ENCODE data around the gene TPST2.

Gene TPST2

DNA sequence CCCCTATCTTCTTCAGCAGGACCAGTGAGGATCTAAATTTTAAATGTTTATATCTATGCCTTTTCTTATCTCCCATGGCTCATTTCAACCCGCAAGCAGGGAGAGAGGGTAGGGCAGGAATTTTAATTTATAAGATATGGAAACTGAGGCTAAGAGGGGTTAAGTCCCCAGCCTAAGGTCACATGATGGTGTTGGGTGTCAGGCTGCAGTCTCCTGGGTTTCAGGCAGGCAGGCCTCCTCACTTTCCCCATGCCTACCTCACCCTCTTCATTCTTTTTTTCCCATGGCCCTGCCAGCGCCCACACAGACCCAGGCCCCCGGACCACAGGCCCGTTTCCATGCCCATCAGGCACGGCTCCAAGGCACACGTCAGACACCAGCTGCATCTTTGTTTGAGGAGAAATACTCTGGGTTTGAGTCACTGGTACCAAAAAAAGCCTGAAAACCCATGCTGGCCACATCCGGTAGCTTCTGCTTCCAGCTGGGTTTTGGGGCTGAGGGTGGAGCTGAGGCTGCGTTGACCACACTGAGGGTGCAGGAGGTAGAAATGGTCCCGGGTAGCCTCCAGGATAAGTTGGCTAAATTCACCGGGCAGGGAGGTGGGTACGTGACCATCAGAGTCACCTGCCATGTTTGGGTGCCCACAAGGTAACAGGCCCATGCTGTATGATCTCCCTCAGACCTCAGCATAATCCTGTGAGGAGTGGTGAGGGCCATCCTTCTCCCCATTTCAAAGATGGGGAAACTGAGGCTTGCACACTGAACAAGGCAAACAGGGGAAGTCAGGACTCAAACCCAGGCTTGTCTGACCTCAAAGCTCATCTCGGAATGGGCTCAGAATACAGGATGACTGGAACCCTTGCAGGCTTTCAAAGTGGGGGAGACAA lies 20.4 kb upstream of the TPST2 start:
- DNase-seq (ENCODE audit: low read depth): peak; percentile 67

DNA sequence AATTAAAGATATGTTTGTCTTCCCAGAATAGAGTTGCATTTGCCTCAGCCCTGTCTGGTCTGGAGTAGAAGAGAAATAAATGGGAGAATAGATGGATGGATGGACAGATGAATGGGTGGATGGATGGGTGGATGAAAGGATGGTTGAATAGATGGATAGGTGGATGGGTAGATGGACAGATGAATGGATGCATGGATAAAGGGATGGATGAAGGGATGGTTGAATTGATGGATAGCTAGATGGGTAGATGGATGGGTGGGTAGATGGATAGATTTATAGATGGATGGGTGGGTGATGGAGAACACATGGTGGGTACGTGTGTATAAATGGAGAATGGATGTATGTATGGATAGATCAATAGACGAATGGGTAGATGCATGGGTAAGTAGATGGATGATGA lies 19.4 kb upstream of the TPST2 start:
- DNase-seq (ENCODE audit: low read depth): no peak

DNA sequence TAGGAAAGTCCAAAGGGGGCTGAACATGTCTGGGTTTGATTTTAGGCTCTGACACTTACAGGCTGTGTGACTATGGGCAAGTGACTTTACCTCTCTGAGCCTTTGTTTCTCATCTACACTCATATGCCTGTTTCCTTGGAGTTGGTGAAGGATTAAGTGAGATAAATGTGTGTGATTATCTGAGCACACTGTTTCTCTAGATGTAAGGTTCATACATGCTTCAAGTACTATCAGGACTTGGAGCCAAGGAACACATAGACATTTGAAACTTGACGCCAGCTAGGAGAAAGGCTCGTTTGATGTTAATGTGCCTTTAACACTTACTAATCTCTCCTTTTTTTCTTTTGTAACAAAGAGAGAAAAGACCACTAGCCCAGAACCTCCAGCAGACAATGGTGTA lies 18.2 kb upstream of the TPST2 start:
- no peak for DNase-seq (ENCODE audit: low read depth)

DNA sequence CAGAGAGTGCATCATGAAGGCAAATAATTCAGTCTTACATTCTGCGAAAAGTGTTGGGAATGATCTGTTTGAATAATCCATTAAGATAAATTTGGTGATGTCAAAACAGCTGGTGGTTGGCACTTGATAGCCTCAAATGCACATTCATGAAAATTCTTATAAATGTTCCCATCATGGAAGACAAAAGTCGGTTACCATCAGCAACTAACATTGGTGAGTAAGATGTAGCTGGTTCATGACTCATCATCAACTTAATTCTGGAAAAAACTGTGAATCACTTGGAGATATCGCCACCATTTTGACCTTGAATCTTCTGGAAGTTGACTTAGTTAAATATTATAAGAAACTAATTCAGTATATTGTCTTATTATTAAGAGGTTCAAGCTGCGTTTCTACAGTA lies 16.7 kb upstream of the TPST2 start:
- peak; percentile 38 for DNase-seq (ENCODE audit: low read depth)

DNA sequence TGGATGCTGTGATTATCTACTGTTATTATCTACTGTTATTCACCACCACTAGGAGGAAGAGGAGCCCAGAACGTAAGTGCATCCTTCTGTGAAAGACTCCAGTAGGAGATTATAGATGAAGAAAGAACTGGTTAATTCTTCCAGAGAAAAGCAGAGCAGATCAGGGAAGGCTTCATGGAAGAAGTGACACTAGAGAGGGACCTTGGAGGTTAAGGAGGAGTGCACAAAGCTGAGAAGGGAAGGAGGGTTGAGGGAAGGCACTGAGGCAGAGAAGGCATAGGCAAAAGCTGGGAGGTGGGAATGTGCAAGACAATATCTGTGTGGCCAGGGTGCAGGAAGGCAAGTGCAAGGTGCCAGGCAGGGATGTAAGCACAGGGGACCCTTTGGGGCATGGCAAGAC lies 14.4 kb upstream of the TPST2 start:
- no peak for DNase-seq (ENCODE audit: low read depth)

DNA sequence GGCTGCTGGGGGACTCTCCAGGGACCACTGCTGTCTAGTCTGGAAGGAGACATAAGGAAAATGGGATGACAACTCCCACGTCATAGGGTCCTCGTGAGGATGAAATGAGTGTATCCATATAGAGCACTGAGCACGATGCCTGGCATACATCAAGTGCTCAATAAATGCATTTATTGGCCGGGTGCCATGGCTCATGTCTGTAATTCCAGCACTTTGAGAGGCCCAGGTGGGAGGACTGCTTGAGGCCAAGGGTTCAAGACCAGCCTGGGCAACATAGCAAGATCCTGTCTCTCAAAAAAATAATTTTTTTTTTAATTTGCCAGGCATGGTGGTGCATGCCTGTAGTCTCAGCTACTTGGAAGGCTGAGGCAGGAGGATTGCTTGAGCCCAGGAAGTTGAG lies 12.2 kb upstream of the TPST2 start:
- DNase-seq (ENCODE audit: low read depth): no peak

DNA sequence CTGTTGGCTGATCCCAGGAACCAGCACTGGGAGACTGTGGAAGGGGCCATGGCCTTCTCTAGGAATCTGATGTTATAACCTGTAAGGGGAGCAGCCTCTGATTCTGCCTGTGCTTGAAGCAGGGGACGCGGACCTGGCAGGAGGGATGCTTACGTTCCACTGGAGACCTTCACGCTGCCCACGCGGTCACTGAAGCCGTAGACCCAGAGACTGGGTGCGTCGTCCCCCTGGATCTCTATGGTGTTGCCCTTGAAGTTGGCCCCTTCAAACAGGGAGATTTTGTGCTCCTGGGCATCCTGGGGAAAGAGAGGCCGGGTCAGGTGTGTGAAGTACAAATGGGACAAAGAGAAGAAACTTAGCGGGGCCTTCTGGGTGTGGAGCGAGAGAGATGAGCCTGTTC lies 11.8 kb upstream of the TPST2 start:
- no peak for DNase-seq (ENCODE audit: low read depth)

DNA sequence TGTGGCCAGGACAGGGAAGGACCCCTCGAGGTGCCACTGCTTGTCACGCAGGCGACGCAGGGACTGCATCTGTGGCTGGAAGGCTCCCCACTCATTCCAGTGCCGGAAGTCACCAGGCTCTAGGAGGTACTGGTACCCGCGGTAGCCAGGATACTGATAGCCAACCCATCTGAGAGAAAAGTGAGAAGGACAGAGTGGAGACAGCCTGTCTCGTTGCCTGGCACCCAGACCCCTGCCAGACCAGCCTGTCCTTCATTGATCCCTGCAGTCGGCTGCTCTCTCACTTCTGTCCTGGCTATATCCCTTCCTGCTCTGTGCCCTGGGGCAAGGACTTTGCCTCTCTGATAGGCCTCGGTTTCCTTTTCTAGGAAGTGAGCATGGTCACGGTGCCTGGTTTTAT lies 9.6 kb upstream of the TPST2 start:
- DNase-seq (ENCODE audit: low read depth): no peak

DNA sequence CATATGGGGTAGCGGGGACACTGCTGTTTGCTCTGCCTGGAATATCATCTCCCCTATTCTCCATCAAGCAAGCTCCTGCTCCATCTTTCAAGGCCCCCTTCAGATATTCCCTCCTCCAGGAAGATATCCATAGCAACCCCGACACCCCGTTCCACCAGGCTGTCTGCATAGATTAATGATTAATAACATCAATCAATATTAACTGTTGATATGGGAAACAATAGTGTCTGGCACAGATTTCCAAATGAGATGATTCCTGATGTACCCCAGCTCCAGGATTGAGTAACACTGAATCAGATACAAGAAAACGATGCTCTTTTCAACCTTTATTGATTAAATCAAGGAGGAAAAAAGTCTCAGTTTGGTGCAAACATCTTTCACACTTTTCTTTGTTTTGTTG lies 7.5 kb upstream of the TPST2 start:
- DNase-seq (ENCODE audit: low read depth): no peak

DNA sequence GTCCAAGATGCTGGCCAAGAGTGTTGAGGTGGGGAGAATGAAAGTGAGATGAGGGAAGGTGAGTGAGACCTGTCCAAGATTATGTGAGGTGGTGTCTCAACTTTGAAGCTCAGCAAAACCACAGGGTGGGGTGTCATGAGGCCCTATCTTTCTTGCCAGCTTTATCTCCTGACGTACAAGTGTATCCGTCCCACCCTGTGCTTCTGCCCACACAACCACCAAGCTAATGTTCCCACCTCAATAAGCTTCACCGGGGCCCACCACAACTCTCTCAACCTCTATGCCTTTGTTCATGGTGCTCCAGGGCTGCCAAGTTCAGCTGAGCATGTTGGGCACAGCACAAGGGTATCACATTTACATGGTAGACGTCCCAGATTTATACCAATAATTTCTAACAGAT lies 7.1 kb upstream of the TPST2 start:
- DNase-seq (ENCODE audit: low read depth): no peak

DNA sequence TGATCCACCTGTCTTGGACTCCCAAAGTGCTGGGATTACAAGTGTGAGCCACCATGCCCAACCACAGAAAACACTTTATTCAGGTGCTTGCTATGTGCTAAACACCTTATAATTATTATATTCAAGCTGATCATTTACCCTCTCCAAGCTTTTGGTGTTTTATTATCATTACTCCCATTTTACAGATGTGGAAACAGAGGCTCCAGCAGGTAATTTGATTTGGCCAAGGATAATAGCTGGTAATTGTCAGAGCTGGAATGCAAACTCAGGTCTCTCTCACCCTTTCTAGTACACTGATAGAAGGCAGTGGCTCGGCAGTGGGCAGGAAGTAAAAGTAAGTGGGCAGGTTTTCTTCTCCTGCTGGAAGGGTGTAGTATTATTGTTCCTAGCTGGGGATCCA lies 3.8 kb upstream of the TPST2 start:
- DNase-seq (ENCODE audit: low read depth): no peak

DNA sequence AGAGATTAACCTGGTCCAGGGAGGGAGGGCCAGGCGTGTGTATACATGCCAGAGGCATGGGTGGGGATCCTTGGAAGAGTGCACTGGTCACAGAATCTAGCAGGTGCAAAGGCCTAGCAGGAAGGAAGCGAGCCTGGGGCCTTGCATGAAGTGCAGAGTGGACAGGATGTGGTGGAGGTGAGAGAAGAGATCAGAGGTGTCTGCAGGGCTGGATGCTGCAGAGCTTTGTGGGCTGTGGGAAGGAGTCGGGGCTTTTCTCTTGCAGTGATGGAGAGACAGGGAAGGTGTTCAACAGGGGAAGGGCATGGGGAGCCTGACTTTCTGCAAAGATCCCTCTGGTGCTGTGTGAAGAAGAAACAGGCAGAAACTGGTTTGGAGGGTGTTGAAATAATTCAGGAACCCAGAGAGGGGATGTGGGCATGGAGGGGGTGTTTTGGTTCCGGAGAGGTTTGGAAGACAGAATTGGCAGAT lies 2.5 kb upstream of the TPST2 start:
- no peak for DNase-seq (ENCODE audit: low read depth)

DNA sequence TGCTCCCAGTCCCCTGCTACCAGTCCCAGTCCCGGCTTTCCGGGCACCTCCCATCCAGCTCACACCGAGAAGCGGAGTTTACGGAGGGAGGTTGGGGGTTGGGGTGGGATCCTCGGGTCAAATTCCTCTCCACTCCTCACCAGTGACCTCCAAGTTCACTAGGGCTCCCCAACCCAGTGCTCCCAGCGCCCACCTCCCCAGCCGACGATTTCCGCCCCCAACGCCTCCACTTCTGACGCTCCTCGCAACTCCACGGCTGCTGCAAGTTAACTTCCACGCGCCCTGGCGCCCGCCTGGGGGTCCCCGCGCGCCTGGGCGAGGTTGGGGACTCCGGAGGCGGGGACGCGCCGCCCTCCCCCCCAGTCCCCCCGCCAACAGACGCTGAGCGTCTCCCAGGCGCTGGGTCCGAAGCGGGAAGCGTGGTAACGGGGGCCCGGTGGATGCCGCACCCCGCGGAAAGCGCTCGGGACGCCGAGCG lies 526 bp downstream of the TPST2 start:
- DNase-seq (ENCODE audit: low read depth): no peak

DNA sequence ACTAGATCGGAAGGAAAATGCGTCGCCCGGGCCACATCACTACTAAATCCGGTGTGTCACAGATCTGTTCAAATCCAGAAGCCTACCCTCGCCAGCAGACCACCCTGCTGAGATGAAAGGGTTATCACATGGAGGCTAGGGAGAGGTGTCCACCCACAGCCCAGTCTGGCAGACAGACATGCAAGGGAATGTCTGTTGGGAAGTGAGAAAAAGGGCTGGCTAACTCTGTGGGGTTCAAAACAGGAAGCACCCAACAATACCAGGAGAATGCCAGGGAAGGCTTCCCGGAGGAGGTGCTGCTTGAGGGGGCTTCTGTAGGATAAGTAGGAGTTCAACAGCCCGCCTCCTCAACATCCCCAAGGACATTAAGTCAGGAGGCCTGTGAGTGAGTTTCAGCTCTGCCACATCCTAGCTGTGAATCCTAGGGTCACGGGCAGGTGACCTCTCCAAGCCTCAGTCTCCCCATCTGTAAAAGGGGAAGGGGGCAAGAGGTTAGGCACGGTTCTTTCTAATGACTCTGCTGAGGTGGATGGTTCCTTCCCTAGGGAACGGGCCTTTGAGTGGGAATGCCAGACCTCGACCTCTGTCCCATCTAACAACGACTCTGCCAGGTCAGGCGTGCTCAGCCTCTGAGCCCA lies 1.1 kb downstream of the TPST2 start:
- DNase-seq (ENCODE audit: low read depth): no peak

DNA sequence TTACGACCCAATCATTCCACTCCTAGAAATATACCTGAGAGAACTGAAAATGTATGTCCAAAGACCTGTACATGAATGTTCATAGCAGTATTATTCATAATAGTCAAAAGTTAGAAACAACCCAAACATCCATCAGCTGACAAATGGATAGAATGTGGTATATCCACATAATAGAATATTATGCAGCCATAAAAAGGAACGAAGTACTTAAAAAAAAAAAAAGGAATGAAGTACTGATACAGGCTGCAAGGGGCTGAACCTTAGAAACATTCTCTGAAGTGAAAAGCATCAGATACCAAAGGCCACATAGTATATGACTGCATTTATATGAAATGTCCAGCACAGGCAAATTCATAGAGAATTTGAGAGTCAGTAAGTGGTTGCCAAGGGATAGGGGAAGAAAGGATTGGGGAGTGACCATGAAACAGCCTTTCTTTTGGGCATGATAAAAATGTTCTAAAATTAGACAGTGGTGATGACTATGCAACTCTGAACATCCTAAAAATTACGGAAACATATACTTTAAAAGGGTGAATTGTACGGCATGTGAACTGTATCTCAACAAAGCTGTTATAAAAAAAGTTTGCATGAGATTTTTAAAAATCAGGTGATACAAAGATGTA lies 1.8 kb downstream of the TPST2 start:
- no peak for DNase-seq (ENCODE audit: low read depth)

DNA sequence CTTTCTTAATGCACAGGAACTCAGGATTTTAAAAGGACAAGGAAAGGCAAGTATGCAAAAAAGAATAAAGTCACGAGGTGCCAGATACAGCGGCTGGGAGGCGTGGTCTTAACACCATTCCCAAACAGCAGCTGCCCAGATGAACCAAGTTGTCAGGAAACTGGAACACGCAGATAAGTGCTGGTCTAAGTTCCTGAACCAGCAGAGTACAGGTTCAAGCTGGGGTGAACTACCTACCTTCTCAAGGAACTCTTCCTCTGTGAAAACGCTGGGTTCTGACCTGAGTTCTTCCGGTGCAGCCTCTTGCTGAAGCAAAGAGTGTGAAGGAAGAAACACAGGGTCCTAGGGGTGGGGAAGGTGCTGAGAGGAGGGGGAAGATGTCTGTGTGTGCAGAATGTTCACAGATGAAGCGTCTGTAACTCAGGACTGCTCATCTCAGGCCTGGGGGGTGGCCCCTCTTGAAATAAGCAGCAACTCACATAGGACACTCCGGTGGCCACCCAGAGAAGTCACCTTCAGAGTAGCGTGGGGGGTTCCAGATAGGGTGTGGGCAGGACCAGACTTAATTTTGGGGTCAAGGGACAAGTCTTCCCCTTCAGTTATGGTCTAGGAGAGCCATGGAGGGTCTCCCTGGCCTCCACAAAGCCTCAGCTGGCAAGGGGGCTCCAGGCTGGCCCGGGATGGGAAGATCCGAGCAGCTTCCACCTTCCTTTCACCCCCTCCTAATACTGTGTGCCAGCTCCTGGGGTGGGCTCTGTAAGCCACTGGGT lies 3.2 kb downstream of the TPST2 start:
- DNase-seq (ENCODE audit: low read depth): no peak

DNA sequence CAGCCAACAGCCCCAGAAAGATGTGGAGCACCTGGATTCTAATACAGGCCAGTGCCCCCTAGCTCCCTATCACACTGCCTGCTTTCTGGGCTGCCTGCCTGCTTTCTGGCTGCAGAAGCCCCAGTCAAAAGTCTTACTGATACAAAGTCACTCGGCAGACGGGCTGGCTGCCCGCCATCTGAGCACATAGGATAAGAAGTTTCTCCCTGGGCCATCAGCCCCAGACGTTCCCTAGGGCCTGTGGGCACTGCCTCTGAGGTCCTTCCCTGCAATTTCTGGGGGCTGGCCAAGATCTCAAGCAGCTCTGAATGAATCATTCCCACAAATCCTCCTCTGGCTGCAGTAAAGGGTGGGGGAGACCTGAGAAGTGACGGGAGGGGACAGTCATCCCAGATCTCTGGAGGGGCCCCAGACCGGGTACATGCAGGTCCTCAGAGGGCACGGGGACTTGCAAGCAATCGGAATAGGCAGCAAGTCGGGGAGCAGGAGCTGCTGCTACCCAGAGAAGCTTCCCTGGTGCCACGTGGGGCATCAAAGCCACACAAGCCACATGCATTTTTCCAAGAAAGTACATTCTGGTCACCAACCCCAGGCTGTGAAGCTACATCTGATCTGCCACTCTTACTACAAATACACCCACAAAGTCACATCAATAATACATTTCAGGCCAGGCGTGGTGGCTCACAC lies 4.7 kb downstream of the TPST2 start:
- DNase-seq (ENCODE audit: low read depth): peak; percentile 23

DNA sequence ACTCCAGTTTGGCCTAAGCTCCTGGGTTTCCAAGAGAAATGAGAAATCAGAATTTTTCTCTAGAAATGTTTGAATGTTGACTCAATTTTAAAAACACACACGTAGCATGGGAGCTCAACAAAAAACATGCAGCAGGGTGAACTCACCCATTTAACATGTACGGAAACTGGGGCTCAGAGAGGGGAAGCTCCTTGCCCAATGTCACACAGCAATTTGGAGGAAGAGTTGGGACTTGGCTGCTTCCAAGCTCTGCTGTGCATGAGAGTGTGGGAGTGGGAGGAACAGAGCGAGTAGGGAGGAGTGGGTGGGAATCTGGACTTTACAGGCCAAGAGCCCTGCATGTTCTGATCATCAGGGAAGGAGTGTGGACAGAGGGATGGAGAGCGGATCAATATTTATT lies 5.9 kb downstream of the TPST2 start:
- no peak for DNase-seq (ENCODE audit: low read depth)

DNA sequence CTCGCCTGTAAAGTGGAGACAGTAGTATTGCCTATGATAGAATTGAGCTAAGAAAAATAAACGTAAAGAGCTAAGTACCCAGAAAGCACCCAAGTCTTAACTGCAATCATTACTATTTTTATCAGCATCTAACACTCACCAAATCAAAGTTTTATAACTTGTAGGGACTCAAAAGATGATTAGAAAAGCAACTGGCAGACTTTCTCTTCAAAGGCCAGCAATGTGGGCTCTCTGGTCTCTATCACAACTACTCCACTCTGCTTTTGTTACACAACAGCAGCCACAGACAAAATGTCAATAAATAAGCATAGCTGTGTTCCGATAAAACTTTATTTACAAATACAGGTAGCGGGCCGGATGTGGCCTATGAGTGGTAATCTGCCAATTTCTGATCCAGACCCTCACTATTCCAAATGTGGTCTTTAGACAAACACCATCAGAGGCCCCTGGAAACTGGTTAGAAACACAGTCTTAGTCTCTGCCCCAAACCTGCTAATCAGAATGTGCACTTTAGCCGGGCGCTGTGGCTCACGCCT lies 8.2 kb downstream of the TPST2 start:
- DNase-seq (ENCODE audit: low read depth): no peak

DNA sequence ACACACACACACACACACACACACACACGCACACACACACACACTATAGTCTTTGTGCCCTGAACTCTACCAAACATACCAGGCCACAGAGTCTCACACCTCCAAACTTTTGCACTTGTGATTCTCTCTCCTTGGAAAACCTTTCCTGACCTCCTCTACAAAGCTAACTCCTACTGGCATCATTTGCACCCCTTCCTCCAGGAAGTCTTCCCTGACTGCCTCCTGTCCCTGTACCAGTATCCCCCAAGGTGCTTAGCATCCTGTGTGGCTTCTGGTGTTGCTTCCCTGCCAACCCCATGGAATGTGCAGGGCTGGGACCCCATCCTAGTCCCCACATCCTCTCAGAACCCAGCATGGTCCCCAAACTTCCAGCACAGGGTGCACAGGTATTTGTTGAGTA lies 8.9 kb downstream of the TPST2 start:
- no peak for DNase-seq (ENCODE audit: low read depth)

DNA sequence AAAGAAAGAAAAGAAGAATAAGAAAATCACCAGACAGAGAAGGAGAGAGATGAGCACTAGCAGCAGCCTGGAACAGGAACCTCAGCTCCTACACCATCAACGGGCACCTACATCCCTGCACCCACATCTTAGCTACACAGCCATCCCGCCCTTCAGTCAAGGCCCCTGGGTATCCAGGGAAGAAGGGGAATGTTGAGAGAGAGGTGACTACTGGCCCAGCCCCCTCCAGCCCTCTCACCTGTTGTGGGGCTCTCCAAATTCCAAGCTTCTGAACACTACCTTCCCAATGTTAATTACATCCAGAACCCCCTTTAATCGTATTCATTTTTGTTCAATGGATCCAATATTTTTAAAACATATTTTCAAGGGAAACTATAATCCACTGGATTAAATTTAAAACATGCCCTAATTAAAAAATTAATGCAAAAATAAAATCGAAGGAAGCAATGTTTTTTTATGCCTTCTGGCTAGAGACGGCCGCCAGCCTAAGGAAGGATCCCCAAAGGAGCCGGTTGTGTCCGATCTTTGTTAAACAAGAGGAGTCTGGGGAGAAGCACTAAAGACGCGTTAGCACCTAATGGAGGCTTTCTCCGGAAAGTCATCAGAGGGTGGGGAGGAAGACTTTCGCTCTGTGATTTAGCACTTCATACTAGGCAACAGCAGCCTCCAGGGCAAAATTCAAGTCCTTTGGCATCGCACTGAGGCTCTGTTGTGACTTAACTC lies 9.5 kb downstream of the TPST2 start:
- no peak for DNase-seq (ENCODE audit: low read depth)
